Stimulated activated CD8-positive, alpha-beta memory T cell treated with anti-CD3 and anti-CD28 coated beads, Interleukin-12 subunit alpha, Interleukin-12 subunit beta, amount 100 ng/mL, for 1 hour (primary cell): ENCODE results near the gene HOXC12.

Experiments
- DNase-seq: peaks from one replicate; pipeline ENCODE4 v3.0.0-alpha.2; 2020; ENCODE audit warnings: low read depth

HOXC12 gene

GRCh38 chr12:53940443-53941014, 14.2 kb upstream of the HOXC12 start:
- DNase-seq = no peak

- no peak for DNase-seq
These were observed 13.5 kb upstream of the HOXC12 start for GRCh38 chr12:53941187-53941586.

- no peak for DNase-seq
These were observed 13.0 kb upstream of the HOXC12 start for GRCh38 chr12:53941750-53942149.

- DNase-seq = no peak
These were observed 12.2 kb upstream of the HOXC12 start for GRCh38 chr12:53942467-53942997.

- DNase-seq = no peak
These were observed 10.5 kb upstream of the HOXC12 start for GRCh38 chr12:53944209-53944608.

GRCh38 chr12:53944907-53945847, 9.5 kb upstream of the HOXC12 start:
- no peak for DNase-seq

- DNase-seq = no peak
These were observed 7.0 kb upstream of the HOXC12 start for GRCh38 chr12:53947743-53948142.

- DNase-seq = no peak
These were observed 5.8 kb upstream of the HOXC12 start for GRCh38 chr12:53948650-53949593.

GRCh38 chr12:53949631-53950436, 4.9 kb upstream of the HOXC12 start:
- DNase-seq = no peak

- no peak for DNase-seq
These were observed 4.3 kb upstream of the HOXC12 start for GRCh38 chr12:53950437-53950773.

- no peak for DNase-seq
These were observed 3.7 kb upstream of the HOXC12 start for GRCh38 chr12:53950789-53951576.

GRCh38 chr12:53951577-53952334, 2.9 kb upstream of the HOXC12 start:
- no peak for DNase-seq

GRCh38 chr12:53952335-53952694, 2.4 kb upstream of the HOXC12 start:
- no peak for DNase-seq

GRCh38 chr12:53952871-53953734, 1.6 kb upstream of the HOXC12 start:
- DNase-seq = no peak

GRCh38 chr12:53953831-53954693, 641 bp upstream of the HOXC12 start:
- no peak for DNase-seq

GRCh38 chr12:53955036-53955775, 503 bp downstream of the HOXC12 start:
- DNase-seq = no peak

GRCh38 chr12:53955776-53956250, 1.1 kb downstream of the HOXC12 start:
- DNase-seq = no peak
